ENCODE data around the gene AURKA.

DNA sequence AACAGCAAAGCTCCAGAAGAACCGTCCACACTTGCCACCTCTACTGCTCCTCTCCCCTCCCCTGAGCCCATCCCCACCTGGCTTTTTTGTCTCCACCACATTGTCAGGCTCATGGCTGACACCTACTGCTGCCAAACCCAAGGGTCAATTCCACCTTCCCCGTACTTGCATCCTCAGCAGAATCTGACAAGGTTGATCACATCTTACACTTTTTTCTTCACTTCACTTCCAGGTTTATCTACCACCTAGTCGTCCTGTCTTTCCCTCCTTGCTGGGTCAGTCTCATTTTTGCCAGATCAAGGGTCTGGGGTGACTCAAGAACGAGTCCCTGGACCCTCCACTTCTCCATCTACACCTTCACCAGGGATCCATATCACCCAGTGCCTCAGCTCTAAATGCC lies 3.1 kb downstream of the AURKA start:
- no peak for TF ChIP-seq POLR2A (IDR thresholded peaks at IDR 0.05)
- TF ChIP-seq, protein P1, sequence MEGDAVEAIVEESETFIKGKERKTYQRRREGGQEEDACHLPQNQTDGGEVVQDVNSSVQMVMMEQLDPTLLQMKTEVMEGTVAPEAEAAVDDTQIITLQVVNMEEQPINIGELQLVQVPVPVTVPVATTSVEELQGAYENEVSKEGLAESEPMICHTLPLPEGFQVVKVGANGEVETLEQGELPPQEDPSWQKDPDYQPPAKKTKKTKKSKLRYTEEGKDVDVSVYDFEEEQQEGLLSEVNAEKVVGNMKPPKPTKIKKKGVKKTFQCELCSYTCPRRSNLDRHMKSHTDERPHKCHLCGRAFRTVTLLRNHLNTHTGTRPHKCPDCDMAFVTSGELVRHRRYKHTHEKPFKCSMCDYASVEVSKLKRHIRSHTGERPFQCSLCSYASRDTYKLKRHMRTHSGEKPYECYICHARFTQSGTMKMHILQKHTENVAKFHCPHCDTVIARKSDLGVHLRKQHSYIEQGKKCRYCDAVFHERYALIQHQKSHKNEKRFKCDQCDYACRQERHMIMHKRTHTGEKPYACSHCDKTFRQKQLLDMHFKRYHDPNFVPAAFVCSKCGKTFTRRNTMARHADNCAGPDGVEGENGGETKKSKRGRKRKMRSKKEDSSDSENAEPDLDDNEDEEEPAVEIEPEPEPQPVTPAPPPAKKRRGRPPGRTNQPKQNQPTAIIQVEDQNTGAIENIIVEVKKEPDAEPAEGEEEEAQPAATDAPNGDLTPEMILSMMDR (IDR thresholded peaks at IDR 0.05) = no peak
